Fibroblast of pulmonary artery (primary cell): Measurements from ENCODE around the gene NSF.

Source experiments
- DNase-seq: peaks from one replicate; pipeline ENCODE4 v3.0.0-alpha.2; 2010; ENCODE audit warnings: low read depth
- H3K4me3 ChIP-seq: replicated peaks from 2 replicates; pipeline ENCODE4 v1.5.1; 2011; ENCODE audit warnings: low read depth, mild to moderate bottlenecking, control low read depth, low read length, moderate library complexity
- CTCF ChIP-seq: IDR thresholded peaks from 2 replicates; pipeline ENCODE4 v1.5.1; 2011; ENCODE audit warnings: mild to moderate bottlenecking, control low read depth, low read length, inconsistent platforms; ENCODE audit errors: missing control alignments

Gene NSF

DNA sequence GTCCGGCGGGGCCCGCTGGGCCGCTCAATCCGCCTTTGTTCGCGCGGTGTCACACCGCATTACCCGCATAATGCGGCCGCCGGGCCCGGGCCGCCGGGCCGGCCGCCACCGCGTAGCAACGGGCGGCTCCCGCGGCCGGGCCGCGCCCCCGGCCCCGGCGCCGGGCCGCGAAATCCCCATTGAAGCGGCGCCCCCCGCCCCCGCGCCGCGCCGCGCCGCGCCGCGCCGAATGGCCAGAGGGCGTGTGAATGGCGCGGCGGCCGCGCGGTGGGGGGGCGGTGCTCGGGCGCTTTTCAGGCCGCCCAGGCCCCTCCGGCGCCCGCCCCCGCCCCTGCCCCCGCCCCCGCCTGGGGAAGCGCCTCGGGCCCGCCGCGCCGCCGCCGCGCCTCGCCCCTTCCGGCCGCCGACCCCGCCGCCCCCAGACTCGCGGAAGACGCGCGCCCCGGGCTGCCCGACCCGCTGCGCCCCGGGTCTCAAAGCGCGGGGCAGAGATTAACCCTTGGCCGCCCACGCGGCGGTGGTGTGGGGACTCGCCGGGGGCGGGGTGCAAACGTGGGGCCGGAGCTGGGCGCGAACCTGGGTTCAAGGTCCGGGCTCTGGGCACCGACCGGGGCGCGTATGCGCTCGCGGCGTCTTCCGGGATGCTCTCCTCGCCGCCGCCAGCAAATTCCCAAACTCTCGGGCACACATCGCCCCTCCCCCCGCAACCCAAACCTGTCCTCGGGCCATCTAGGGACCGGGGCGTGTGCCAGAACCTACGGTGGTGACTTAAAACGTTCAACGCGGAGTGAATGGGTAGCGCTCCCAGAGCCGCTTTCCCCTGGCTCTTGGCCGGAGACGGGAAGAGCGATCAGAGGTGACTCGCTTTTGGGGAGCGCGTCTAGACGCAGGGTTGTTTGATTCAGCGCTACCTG, 181.3 kb downstream of the NSF start:
- no peak for TF ChIP-seq CTCF
- DNase-seq, result no peak
- peak overlapping the region; percentile 49 for H3K4me3 ChIP-seq

DNA sequence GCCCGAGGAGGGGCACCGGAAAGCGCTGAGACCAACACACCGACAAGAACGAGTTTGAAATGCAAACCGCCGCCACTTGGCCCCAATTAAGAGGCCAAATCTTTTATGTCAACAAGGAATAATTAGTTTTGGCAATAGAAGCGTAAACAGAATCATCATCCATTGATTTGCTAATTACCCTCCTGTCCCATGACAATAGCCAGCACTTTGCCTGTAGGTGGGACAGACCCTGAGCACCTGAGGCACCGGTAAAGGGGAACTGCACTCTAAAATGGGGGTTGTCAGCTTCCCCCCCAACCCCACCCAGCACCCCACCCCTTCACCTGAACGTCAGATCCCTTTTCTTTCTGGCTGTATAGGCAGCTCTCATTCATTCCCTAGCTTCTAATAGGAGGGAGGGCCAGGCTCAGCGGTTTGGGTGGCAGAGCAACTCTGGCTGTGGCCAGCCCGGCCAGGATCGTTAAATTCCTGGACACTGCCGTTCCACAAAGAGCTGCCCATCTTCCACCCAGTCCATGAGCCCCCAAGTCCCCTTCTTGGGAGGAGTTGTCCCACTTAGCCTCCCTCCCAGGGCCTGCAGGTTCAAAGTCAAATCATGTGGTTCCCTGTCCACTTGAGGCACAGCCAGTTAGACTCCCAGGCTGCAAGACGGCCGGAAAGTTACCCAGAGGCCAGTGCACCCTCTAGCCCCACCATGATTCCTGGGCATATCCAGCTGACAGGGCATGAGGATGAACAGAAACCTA, 182.2 kb downstream of the NSF start:
- H3K4me3 ChIP-seq, result no peak overlapping the region
- TF ChIP-seq CTCF, result no peak
- no peak for DNase-seq

DNA sequence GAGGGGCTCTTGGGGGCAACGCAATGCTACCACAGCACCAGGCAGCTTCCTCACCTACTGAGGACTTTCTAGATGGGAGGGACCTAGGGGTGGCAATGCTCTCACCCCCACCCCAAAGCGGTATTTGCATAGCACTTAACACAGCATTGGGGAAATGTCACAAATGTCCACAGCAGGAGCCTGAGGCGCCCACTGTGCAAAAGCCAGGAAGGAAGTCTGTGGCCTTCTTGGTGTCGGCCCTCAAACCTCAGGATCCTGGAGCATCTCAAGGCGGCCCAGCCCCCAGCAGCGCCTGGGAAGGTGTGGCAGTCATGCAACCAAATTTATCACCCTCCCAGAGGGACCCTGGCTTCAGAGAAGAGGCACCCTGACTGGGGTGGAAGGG, 182.7 kb downstream of the NSF start:
- DNase-seq, result no peak
- TF ChIP-seq CTCF, result no peak
- H3K4me3 ChIP-seq, result no peak overlapping the region

DNA sequence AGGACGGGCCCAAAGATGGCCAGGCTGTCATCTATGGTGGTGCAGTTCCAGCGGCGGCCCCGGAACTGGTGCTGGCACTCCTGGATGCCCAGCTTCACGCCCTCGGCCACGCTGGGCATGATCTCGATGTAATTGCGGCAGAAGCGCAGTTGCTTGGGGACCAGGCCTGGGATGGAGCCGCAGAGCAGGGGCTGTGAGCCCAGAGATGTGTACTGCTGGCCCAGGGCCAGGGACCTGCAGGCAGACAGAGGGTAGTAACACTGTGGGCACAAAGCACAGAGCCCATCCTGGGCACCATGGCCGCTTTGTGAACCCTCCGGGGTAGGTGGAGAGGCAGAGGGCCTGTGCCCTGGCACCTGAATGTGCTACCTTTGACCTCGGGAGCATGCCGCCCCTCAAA, 183.2 kb downstream of the NSF start:
- H3K4me3 ChIP-seq, result no peak overlapping the region
- DNase-seq, result no peak
- TF ChIP-seq CTCF, result no peak

GRCh38 chr17:46774108-46774737, 183.8 kb downstream of the NSF start:
- H3K4me3 ChIP-seq, result no peak overlapping the region
- no peak for DNase-seq
- no peak for TF ChIP-seq CTCF

- no peak for TF ChIP-seq CTCF
- DNase-seq, result no peak
- no peak overlapping the region for H3K4me3 ChIP-seq
Measured at GRCh38 chr17:46776298-46777005, 186.0 kb downstream of the NSF start.
